Ishikawa (cell line): ENCODE data around the gene C9orf152.

Experiments used
- FOXM1 ChIP-seq: IDR thresholded peaks from 2 replicates; pipeline ENCODE4 v1.6.1; 2012; ENCODE audit warnings: low read depth, borderline replicate concordance
- TEAD4 ChIP-seq: IDR thresholded peaks from 2 replicates; pipeline ENCODE4 v1.6.1; 2012

DNA sequence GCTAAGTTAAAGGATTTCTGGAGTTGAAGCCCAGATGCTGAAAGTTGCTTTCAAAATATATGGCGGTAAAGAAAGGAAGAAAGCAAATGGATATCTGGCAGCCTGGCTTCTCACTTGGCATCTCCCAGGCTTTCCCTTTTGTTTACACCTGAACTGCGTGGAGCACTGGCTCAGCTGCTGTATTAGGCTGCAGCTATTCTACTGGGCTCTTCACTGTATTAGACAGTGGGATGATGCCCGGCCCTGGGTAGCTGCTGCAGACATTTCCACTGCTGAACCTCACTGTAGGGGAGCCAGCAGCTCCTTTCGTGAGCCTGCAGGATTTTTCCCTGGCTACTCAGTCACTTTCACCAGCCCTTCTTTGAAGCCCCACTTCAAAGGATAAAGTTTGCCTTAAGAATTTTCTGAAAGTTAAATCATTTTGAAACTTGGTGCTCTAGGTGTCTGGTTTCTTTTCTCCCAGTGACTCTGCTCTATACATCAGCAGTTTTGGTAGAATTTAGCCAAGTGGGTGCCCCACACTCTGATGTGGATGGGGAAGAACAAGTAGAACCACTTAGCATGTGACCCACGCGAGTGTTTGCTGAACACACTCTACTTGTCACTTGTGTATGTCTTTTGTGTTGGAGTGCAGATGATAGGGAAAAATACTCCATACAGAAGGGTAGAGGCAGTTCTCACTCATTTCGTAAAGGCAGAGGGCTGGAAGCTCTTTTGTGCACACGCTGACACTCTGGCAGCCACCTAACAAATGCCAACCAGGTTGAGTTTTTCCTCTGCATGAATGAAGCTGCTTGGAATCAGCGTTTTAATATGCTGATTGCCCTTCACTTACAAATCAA, 49.9 kb downstream of the C9orf152 start:
- TF ChIP-seq TEAD4 (no peak), FOXM1 (no peak)
